Testis (tissue), 3 donors: ENCODE data around the gene AKT1. TPM values are rescaled to one million over a fixed set of nuclear protein-coding genes. Genes with fewer than 3 reads are reported as not detected.
"Not testable (repeated sequence)": the region's sequence is repeated elsewhere in the genome, so short reads cannot be mapped to it uniquely, and the experiment has no call there.

Source experiments
- DNase-seq: peaks from one replicate; pipeline ENCODE4 v3.0.0-alpha.2; 2019
- H3K27ac ChIP-seq, 2 donors: fragments of 200-600 bp; sonication (generic); one replicate each; pipeline ENCODE4 v1.5.1; 2019
- H3K27me3 ChIP-seq: fragments of 200-600 bp; sonication (generic); one replicate; pipeline ENCODE4 v1.5.1; 2019
- H3K36me3 ChIP-seq: fragments of 200-600 bp; sonication (generic); one replicate; pipeline ENCODE4 v1.5.1; 2017; ENCODE audit warnings: low read depth; ENCODE audit errors: missing control alignments
- H3K4me1 ChIP-seq: fragments of 200-600 bp; sonication (generic); one replicate; pipeline ENCODE4 v1.5.1; 2019
- H3K4me3 ChIP-seq, 2 donors: fragments of 200-600 bp; sonication (generic); one replicate each; pipeline ENCODE4 v1.5.1; 2017 to 2019
- H3K9me3 ChIP-seq: fragments of 200-600 bp; sonication (generic); one replicate; pipeline ENCODE4 v1.5.1; 2017
- CTCF ChIP-seq, 3 experiments: fragments of 450-650 bp in 2 of 3; fragments of 200-600 bp in 1 of 3; sonication (generic) in 1 of 3; IDR thresholded peaks; one replicate each; pipeline ENCODE4 v1.5.1; 2016 to 2019; ENCODE audit warnings: antibody characterized with exemption in 3 of 3, mild to moderate bottlenecking in 2 of 3, moderate library complexity in 1 of 3
- POLR2A ChIP-seq: fragments of 450-650 bp; IDR thresholded peaks from one replicate; pipeline ENCODE4 v1.6.1; 2017; ENCODE audit warnings: antibody characterized with exemption, mild to moderate bottlenecking, moderate library complexity
- WGBS, 2 donors: methylation state at CpG; one replicate each; pipeline ENCODE4 v1.1.5; 2018; 5-methylcytosine and 5-hydroxymethylcytosine counted together
- intact Hi-C: fragments of 100-400 bp; cut with DNase I; formaldehyde crosslinking; loops from one replicate; pipeline ENCODE4 v1.15.1; 2023; ENCODE audit warnings: low total_unique reads
- polyA plus RNA-seq: library from polyadenylated mRNA; stranded (reverse); fragments of 350-450 nt; fragmentation: Illumina TruSeq; extraction: RNeasy Lipid Tissue Mini Kit (QIAGEN cat#74804); gene quantifications from one replicate; pipeline ENCODE4 v1.2.3, GENCODE V29; 2014; ENCODE audit warnings: low read depth, low replicate concordance; ENCODE audit not compliant: insufficient read depth
- total RNA-seq, 2 donors: library from RNA; depleted of rRNA; stranded (reverse); fragments of >200 nt; gene quantifications; one replicate each; pipeline ENCODE4 v1.2.3, GENCODE V29; 2016

AKT1 gene
- total and polyA plus RNA-seq, 3 donors from 2014 or later, result 68.2 to 125 (median 106) TPM

GRCh38 chr14:104818714-104819161 is 23.2 kb upstream of the AKT1 start:
- no peaks in the 10 kb centered on the region for H3K36me3 ChIP-seq
- TF ChIP-seq POLR2A (no peak), CTCF (IDR thresholded peaks at IDR 0.05) (no peak)
- H3K4me1 ChIP-seq, result no peaks in the 10 kb centered on the region
- H3K9me3 ChIP-seq, result no peaks in the 10 kb centered on the region
- H3K27ac ChIP-seq, result no peak overlapping the region
- intact Hi-C loops, result no loop called here
- 86 to 89% methylated on average over 9 of the region's 9 CpGs for WGBS, 2 donors
- DNase-seq, result peak; percentile 12
- H3K27me3 ChIP-seq, result no peaks in the 10 kb centered on the region
- H3K4me3 ChIP-seq, result no peak overlapping the region

- no peak overlapping the region for H3K4me3 ChIP-seq
- H3K9me3 ChIP-seq, result no peaks in the 10 kb centered on the region
- intact Hi-C loops, result no loop called here
- no peaks in the 10 kb centered on the region for H3K36me3 ChIP-seq
- TF ChIP-seq POLR2A, result no peak
- peak; percentile 7 for DNase-seq
- WGBS, 2 donors, result 88 to 92% methylated on average over 8 of the region's 8 CpGs
- no peaks in the 10 kb centered on the region for H3K4me1 ChIP-seq
- H3K27me3 ChIP-seq, result no peaks in the 10 kb centered on the region
- H3K27ac ChIP-seq, result no peak overlapping the region
Measured at GRCh38 chr14:104817930-104818713, 22.6 kb upstream of the AKT1 start.

- Histone ChIP-seq H3K4me1 (no peaks in the 10 kb centered on the region), H3K36me3 (no peaks in the 10 kb centered on the region), H3K9me3 (no peaks in the 10 kb centered on the region), H3K4me3 (peak overlapping the region; percentile 81), H3K27me3 (no peaks in the 10 kb centered on the region), H3K27ac (peak overlapping the region; percentile 83 to 95)
- no peak for TF ChIP-seq CTCF (IDR thresholded peaks at IDR 0.05)
- no peak for TF ChIP-seq POLR2A
- DNase-seq, result no peak
- intact Hi-C loops, result no loop called here
- WGBS, 2 donors, result 0 to 2% methylated on average over 7 to 8 of the region's 8 CpGs
Measured at GRCh38 chr14:104816616-104816884, 21.0 kb upstream of the AKT1 start.

- H3K27me3 ChIP-seq, DNase-seq, H3K4me1 ChIP-seq, H3K27ac ChIP-seq, H3K4me3 ChIP-seq, H3K36me3 ChIP-seq, intact Hi-C loops, H3K9me3 ChIP-seq: not testable (repeated sequence)
- 72 to 74% methylated on average over 15 of the region's 15 CpGs for WGBS, 2 donors
Measured at GRCh38 chr14:104814701-104815100, 19.2 kb upstream of the AKT1 start.

- Histone ChIP-seq H3K36me3 (no peaks in the 10 kb centered on the region), H3K27me3 (no peaks in the 10 kb centered on the region), H3K27ac (no peak overlapping the region), H3K4me3 (no peak overlapping the region), H3K9me3 (no peaks in the 10 kb centered on the region), H3K4me1 (no peaks in the 10 kb centered on the region)
- intact Hi-C loops, result no loop called here
- 86 to 92% methylated on average over 7 of the region's 7 CpGs for WGBS, 2 donors
- TF ChIP-seq CTCF (IDR thresholded peaks at IDR 0.05), result no peak
- TF ChIP-seq POLR2A, result no peak
- no peak for DNase-seq
Measured at GRCh38 chr14:104813286-104813685, 17.7 kb upstream of the AKT1 start.

- intact Hi-C loops, result no loop called here
- Histone ChIP-seq H3K27me3 (no peaks in the 10 kb centered on the region), H3K4me3 (no peak overlapping the region), H3K36me3 (no peaks in the 10 kb centered on the region), H3K27ac (no peak overlapping the region), H3K4me1 (no peaks in the 10 kb centered on the region), H3K9me3 (no peaks in the 10 kb centered on the region)
- 93 to 95% methylated on average over 10 to 11 of the region's 11 CpGs for WGBS, 2 donors
- no peak for TF ChIP-seq POLR2A
- TF ChIP-seq CTCF (IDR thresholded peaks at IDR 0.05), result no peak
- DNase-seq, result no peak
Measured at GRCh38 chr14:104810316-104810715, 14.8 kb upstream of the AKT1 start.
